NB4 (cell line): ENCODE data around the gene PSMD5.

Source experiments
- POLR2A ChIP-seq: IDR thresholded peaks from 2 replicates; pipeline ENCODE4 v1.6.1; 2011; ENCODE audit warnings: mild to moderate bottlenecking; ENCODE audit not compliant: insufficient read length; ENCODE audit errors: extremely low read depth
- TF ChIP-seq, protein P1 (sequence below): IDR thresholded peaks from one replicate; pipeline ENCODE4 v1.5.1; 2012; ENCODE audit warnings: low read depth, low read length

GRCh38 chr9:120865809-120866208 lies 23.1 kb upstream of the PSMD5 start:
- TF ChIP-seq, protein P1, sequence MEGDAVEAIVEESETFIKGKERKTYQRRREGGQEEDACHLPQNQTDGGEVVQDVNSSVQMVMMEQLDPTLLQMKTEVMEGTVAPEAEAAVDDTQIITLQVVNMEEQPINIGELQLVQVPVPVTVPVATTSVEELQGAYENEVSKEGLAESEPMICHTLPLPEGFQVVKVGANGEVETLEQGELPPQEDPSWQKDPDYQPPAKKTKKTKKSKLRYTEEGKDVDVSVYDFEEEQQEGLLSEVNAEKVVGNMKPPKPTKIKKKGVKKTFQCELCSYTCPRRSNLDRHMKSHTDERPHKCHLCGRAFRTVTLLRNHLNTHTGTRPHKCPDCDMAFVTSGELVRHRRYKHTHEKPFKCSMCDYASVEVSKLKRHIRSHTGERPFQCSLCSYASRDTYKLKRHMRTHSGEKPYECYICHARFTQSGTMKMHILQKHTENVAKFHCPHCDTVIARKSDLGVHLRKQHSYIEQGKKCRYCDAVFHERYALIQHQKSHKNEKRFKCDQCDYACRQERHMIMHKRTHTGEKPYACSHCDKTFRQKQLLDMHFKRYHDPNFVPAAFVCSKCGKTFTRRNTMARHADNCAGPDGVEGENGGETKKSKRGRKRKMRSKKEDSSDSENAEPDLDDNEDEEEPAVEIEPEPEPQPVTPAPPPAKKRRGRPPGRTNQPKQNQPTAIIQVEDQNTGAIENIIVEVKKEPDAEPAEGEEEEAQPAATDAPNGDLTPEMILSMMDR: no peak
- TF ChIP-seq POLR2A: no peak
